A549 (cell line): ENCODE results near the gene PEX11B. TPM values are rescaled to one million over a fixed set of nuclear protein-coding genes. Genes with fewer than 3 reads are reported as not detected.

Experiments used
- ATAC-seq, 2 experiments: fragments of 200-7000 bp in 1 of 2; fragments of >200 bp in 1 of 2; cut with Nextera tagmentation in 1 of 2; cut with Tn5 transposase in 1 of 2; 3 replicates each; pipeline versions ENCODE4 v1.8.0 to v1.9.1; 2018 to 2020; ENCODE audit warnings: mild to moderate bottlenecking in 1 of 2, moderate library complexity in 1 of 2
- CTCF ChIA-PET: fragments of 300-600 bp; sonication (Branson Sonifier 250); formaldehyde crosslinking; extraction: SDS; loops from one replicate; lab custom pipeline; 2021; ENCODE audit warnings: antibody characterized with exemption, inconsistent platforms; lab: Yijun Ruan, JAX
- POLR2A ChIA-PET: fragments of 350-600 bp; formaldehyde crosslinking; extraction: SDS; loops from one replicate; lab custom pipeline; 2021; ENCODE audit warnings: antibody characterized with exemption, inconsistent platforms; lab: Yijun Ruan, JAX
- DNase-seq, 2 experiments: peaks; one replicate each; pipeline versions ENCODE4 v3.0.0 to v3.0.0-alpha.2; 2011 to 2016; ENCODE audit warnings: low read depth in 1 of 2, low spot score in 1 of 2
- FAIRE-seq: peaks from 2 replicates; lab custom pipeline; 2011; peaks lifted over from hg19 to GRCh38; lab: Jason Lieb, UNC
- H3K27ac ChIP-seq, 2 experiments: fragments of >200 bp; sonication (Bioruptor Twin); formaldehyde crosslinking; 3 replicates each; pipeline ENCODE4 v1.5.1; 2016 to 2017
- H3K4me1 ChIP-seq: fragments of >200 bp; sonication (Bioruptor Twin); formaldehyde crosslinking; 3 replicates; pipeline ENCODE4 v1.6.1; 2016
- H3K4me2 ChIP-seq: fragments of >200 bp; sonication (Bioruptor Twin); formaldehyde crosslinking; 3 replicates; pipeline ENCODE4 v1.6.1; 2016
- H3K4me3 ChIP-seq: fragments of >200 bp; sonication (Bioruptor Twin); formaldehyde crosslinking; 3 replicates; pipeline ENCODE4 v1.5.1; 2016
- H3K9me3 ChIP-seq: fragments of >200 bp; sonication (Bioruptor Twin); formaldehyde crosslinking; 3 replicates; pipeline ENCODE4 v1.6.1; 2016
- CBX8 ChIP-seq: fragments of 200-600 bp; sonication (generic); IDR thresholded peaks from 2 replicates; pipeline ENCODE4 v1.6.1; 2016
- CEBPB ChIP-seq, 2 experiments: fragments of >200 bp in 1 of 2; sonication (Bioruptor Twin) in 1 of 2; formaldehyde crosslinking in 1 of 2; IDR thresholded peaks; 2 replicates each; pipeline ENCODE4 v1.6.1; 2012 to 2016
- ESRRA ChIP-seq: fragments of 150-350 bp; IDR thresholded peaks from 2 replicates; pipeline ENCODE4 v1.6.1; 2014; ENCODE audit warnings: mild to moderate bottlenecking, low read length, borderline replicate concordance
- HOXB13 ChIP-seq: fragments of 250-450 bp; sonication (Bioruptor Pico); IDR thresholded peaks from 2 replicates; pipeline ENCODE4 v1.5.0; 2020; ENCODE audit warnings: low read depth, mild to moderate bottlenecking, moderate library complexity
- MAFK ChIP-seq: fragments of 450-650 bp; IDR thresholded peaks from 2 replicates; pipeline ENCODE4 v1.6.1; 2014; ENCODE audit not compliant: partially characterized antibody
- PBX3 ChIP-seq: IDR thresholded peaks from 2 replicates; pipeline ENCODE4 v1.6.1; 2012
- POLR2A ChIP-seq: IDR thresholded peaks from 2 replicates; pipeline ENCODE4 v1.6.1; 2012; ENCODE audit warnings: mild to moderate bottlenecking, low read length
- RAD21 ChIP-seq, 2 experiments: fragments of >200 bp in 1 of 2; sonication (Bioruptor Twin) in 1 of 2; formaldehyde crosslinking in 1 of 2; IDR thresholded peaks in 1 of 2; conservative IDR thresholded peaks in 1 of 2; 2 replicates in 1 of 2; 3 replicates in 1 of 2; pipeline ENCODE4 v1.6.1; 2012 to 2018; ENCODE audit warnings: inconsistent platforms in 1 of 2
- REST ChIP-seq: fragments of 200-600 bp; sonication (generic); IDR thresholded peaks from 2 replicates; pipeline ENCODE4 v1.6.1; 2016; ENCODE audit warnings: antibody characterized with exemption, mild to moderate bottlenecking, moderate library complexity
- RNF2 ChIP-seq: fragments of 200-600 bp; sonication (generic); IDR thresholded peaks from 2 replicates; pipeline ENCODE4 v1.6.1; 2016; ENCODE audit warnings: low read depth, mild to moderate bottlenecking, antibody characterized with exemption, moderate library complexity, borderline replicate concordance
- TP53 ChIP-seq: fragments of 250-450 bp; sonication (Bioruptor Pico); IDR thresholded peaks from 2 replicates; pipeline ENCODE4 v1.5.0; 2021; ENCODE audit warnings: mild to moderate bottlenecking, moderate library complexity
- WGBS: methylation state at CpG from one replicate; pipeline ENCODE4 v1.1.6; 2017; ENCODE audit errors: missing lambda C conversion rate; 5-methylcytosine and 5-hydroxymethylcytosine counted together
- polyA plus RNA-seq, 4 experiments: library from polyadenylated mRNA; depleted of rRNA in 3 of 4; stranded (reverse); fragments of >200 nt; fragmentation: RNase III in 1 of 4; extraction: RNeasy Plus Mini Kit Qiagen cat#74134 plus additional on column Dnase treatment in 1 of 4; gene quantifications; 2 replicates in 3 of 4; 3 replicates in 1 of 4; pipeline ENCODE4 v1.2.3, GENCODE V29; 2011 to 2017

PEX11B gene
- polyA plus RNA-seq, 2 of the 4 experiments (the other 2 are of a cell fraction), result 13.9 to 40.6 TPM

- ATAC-seq (no peak), DNase-seq (no peak), FAIRE-seq (no peak)
- Histone ChIP-seq H3K27ac (no peak overlapping the region), H3K4me3 (no peak overlapping the region), H3K4me1 (peaks cover 4% of the 10 kb centered on the region; the same call in 1 of the 3 replicates), H3K9me3 (no peaks in the 10 kb centered on the region), H3K4me2 (no peak overlapping the region)
- CTCF ChIA-PET, result interaction anchor here (0.9 to 12.5 kb wide), 9 partner anchors 8 to 144 kb away, joined by 3 to 185 read pairs (median 4); partner anchors contain the start of gene NUDT17
- TF ChIP-seq ESRRA (no peak), RNF2 (no peak), HOXB13 (CRISPR knock-in tag) (no peak), POLR2A (no peak), PBX3 (no peak), REST (no peak), CBX8 (no peak), TP53 (CRISPR knock-in tag) (no peak), CEBPB (IDR thresholded peaks at IDR 0.05) (no peak), MAFK (no peak), RAD21 (conservative IDR thresholded peaks at IDR 0.05 in 1 of 2, IDR thresholded peaks at IDR 0.05 in 1 of 2) (no peak)
- POLR2A ChIA-PET, result no interaction called here
- WGBS, result 73% methylated on average over 5 of the region's 5 CpGs
These were observed 55.1 kb downstream of the PEX11B start for GRCh38 chr1:145863282-145864018.

Other genes with a start within 250 kb of the PEX11B start
- gene PDZK1, start 211.3 kb downstream of the PEX11B start, polyA plus RNA-seq (2011; rRNA removed), result 2.0 and 2.9 TPM in 2 replicates
- 1.3 to 1.5 TPM (median 1.5 TPM) in 3 replicates for gene PDZK1, start 211.3 kb downstream of the PEX11B start, polyA plus RNA-seq (2017; fragmentation: RNase III; extraction: RNeasy Plus Mini Kit Qiagen cat#74134 plus additional on column Dnase treatment)
- gene CD160, start 199.2 kb downstream of the PEX11B start, polyA plus RNA-seq (2011; rRNA removed), result 0.05 and 0.07 TPM in 2 replicates
- not detected in 3 replicates for gene CD160, start 199.2 kb downstream of the PEX11B start, polyA plus RNA-seq (2017; fragmentation: RNase III; extraction: RNeasy Plus Mini Kit Qiagen cat#74134 plus additional on column Dnase treatment)
- gene RNF115, start 94.6 kb downstream of the PEX11B start, polyA plus RNA-seq (2011; rRNA removed), result 18.4 and 18.8 TPM in 2 replicates
- gene RNF115, start 94.6 kb downstream of the PEX11B start, polyA plus RNA-seq (2017; fragmentation: RNase III; extraction: RNeasy Plus Mini Kit Qiagen cat#74134 plus additional on column Dnase treatment), result 8.5 to 9.3 TPM (median 9.2 TPM) in 3 replicates
- 58.3 and 65.0 TPM in 2 replicates for gene POLR3C, start 94.5 kb downstream of the PEX11B start, polyA plus RNA-seq (2011; rRNA removed)
- 26.9 to 29.5 TPM (median 28.1 TPM) in 3 replicates for gene POLR3C, start 94.5 kb downstream of the PEX11B start, polyA plus RNA-seq (2017; fragmentation: RNase III; extraction: RNeasy Plus Mini Kit Qiagen cat#74134 plus additional on column Dnase treatment)
- gene NUDT17, start 73.1 kb downstream of the PEX11B start, polyA plus RNA-seq (2011; rRNA removed), result 6.7 and 9.0 TPM in 2 replicates
- 4.6 to 5.7 TPM (median 4.9 TPM) in 3 replicates for gene NUDT17, start 73.1 kb downstream of the PEX11B start, polyA plus RNA-seq (2017; fragmentation: RNase III; extraction: RNeasy Plus Mini Kit Qiagen cat#74134 plus additional on column Dnase treatment)
- gene PIAS3, start 59.6 kb downstream of the PEX11B start, polyA plus RNA-seq (2011; rRNA removed), result 15.5 and 25.4 TPM in 2 replicates
- 18.6 to 23.2 TPM (median 22.7 TPM) in 3 replicates for gene PIAS3, start 59.6 kb downstream of the PEX11B start, polyA plus RNA-seq (2017; fragmentation: RNase III; extraction: RNeasy Plus Mini Kit Qiagen cat#74134 plus additional on column Dnase treatment)
- gene ANKRD35, start 32.9 kb downstream of the PEX11B start, polyA plus RNA-seq (2011; rRNA removed), result not detected in 2 replicates
- not detected in 3 replicates for gene ANKRD35, start 32.9 kb downstream of the PEX11B start, polyA plus RNA-seq (2017; fragmentation: RNase III; extraction: RNeasy Plus Mini Kit Qiagen cat#74134 plus additional on column Dnase treatment)
- gene ITGA10, start 8.7 kb downstream of the PEX11B start, polyA plus RNA-seq (2011; rRNA removed), result 0.68 and 1.1 TPM in 2 replicates
- gene ITGA10, start 8.7 kb downstream of the PEX11B start, polyA plus RNA-seq (2017; fragmentation: RNase III; extraction: RNeasy Plus Mini Kit Qiagen cat#74134 plus additional on column Dnase treatment), result 0.62 to 1.2 TPM (median 1.1 TPM) in 3 replicates
- gene RBM8A, start 8.8 kb upstream of the PEX11B start, polyA plus RNA-seq (2011; rRNA removed), result 152 and 281 TPM in 2 replicates
- gene RBM8A, start 8.8 kb upstream of the PEX11B start, polyA plus RNA-seq (2017; fragmentation: RNase III; extraction: RNeasy Plus Mini Kit Qiagen cat#74134 plus additional on column Dnase treatment), result 240 to 278 TPM (median 245 TPM) in 3 replicates
- gene LIX1L, start 39.3 kb upstream of the PEX11B start, polyA plus RNA-seq (2011; rRNA removed), result 33.0 and 35.8 TPM in 2 replicates
- 8.6 to 10.5 TPM (median 10.1 TPM) in 3 replicates for gene LIX1L, start 39.3 kb upstream of the PEX11B start, polyA plus RNA-seq (2017; fragmentation: RNase III; extraction: RNeasy Plus Mini Kit Qiagen cat#74134 plus additional on column Dnase treatment)
- 0.30 and 0.34 TPM in 2 replicates for gene ANKRD34A, start 45.9 kb upstream of the PEX11B start, polyA plus RNA-seq (2011; rRNA removed)
- gene ANKRD34A, start 45.9 kb upstream of the PEX11B start, polyA plus RNA-seq (2017; fragmentation: RNase III; extraction: RNeasy Plus Mini Kit Qiagen cat#74134 plus additional on column Dnase treatment), result 0.25 to 0.59 TPM (median 0.39 TPM) in 3 replicates
- gene POLR3GL, start 46.0 kb upstream of the PEX11B start, polyA plus RNA-seq (2011; rRNA removed), result 11.0 and 15.7 TPM in 2 replicates
- 11.0 to 14.3 TPM (median 12.6 TPM) in 3 replicates for gene POLR3GL, start 46.0 kb upstream of the PEX11B start, polyA plus RNA-seq (2017; fragmentation: RNase III; extraction: RNeasy Plus Mini Kit Qiagen cat#74134 plus additional on column Dnase treatment)
- gene TXNIP, start 77.9 kb upstream of the PEX11B start, polyA plus RNA-seq (2011; rRNA removed), result 3.1 and 3.3 TPM in 2 replicates
- 0.05 to 0.11 TPM in 2 of 3 replicates, not detected in the other for gene TXNIP, start 77.9 kb upstream of the PEX11B start, polyA plus RNA-seq (2017; fragmentation: RNase III; extraction: RNeasy Plus Mini Kit Qiagen cat#74134 plus additional on column Dnase treatment)
- 0.07 TPM in 1 of 2 replicates, not detected in the other for gene HJV, start 103.0 kb upstream of the PEX11B start, polyA plus RNA-seq (2011; rRNA removed)
- not detected in 3 replicates for gene HJV, start 103.0 kb upstream of the PEX11B start, polyA plus RNA-seq (2017; fragmentation: RNase III; extraction: RNeasy Plus Mini Kit Qiagen cat#74134 plus additional on column Dnase treatment)
- 0.72 and 0.75 TPM in 2 replicates for gene NBPF10, start 226.1 kb upstream of the PEX11B start, polyA plus RNA-seq (2011; rRNA removed)
- 0.36 to 0.42 TPM (median 0.39 TPM) in 3 replicates for gene NBPF10, start 226.1 kb upstream of the PEX11B start, polyA plus RNA-seq (2017; fragmentation: RNase III; extraction: RNeasy Plus Mini Kit Qiagen cat#74134 plus additional on column Dnase treatment)